OCI-LY1 (cell line): ENCODE data around the gene HCRTR1.

ENCODE experiments used
- H2AFZ ChIP-seq: fragments of 200-600 bp; sonication (generic), shearing (Covaris generic); 2 replicates; pipeline ENCODE4 v1.6.0; 2014; ENCODE audit warnings: antibody characterized with exemption, mild to moderate bottlenecking, low read length
- H3F3A ChIP-seq: fragments of 200-600 bp; sonication (generic), shearing (Covaris generic); 2 replicates; pipeline ENCODE4 v1.6.0; 2014; ENCODE audit warnings: mild to moderate bottlenecking, antibody characterized with exemption, low read length, moderate library complexity; ENCODE audit not compliant: insufficient read depth
- H3K27ac ChIP-seq: fragments of 200-600 bp; sonication (generic); 2 replicates; pipeline ENCODE4 v1.5.1; 2014; ENCODE audit warnings: low read length, mixed run types, mild to moderate bottlenecking, low read depth; ENCODE audit not compliant: poor library complexity, severe bottlenecking
- H3K27me3 ChIP-seq: fragments of 200-600 bp; sonication (generic); 2 replicates; pipeline ENCODE4 v1.6.0; 2014; ENCODE audit warnings: antibody characterized with exemption, mild to moderate bottlenecking, low read length, moderate library complexity; ENCODE audit not compliant: insufficient read depth
- H3K36me3 ChIP-seq: fragments of 200-600 bp; sonication (generic); 2 replicates; pipeline ENCODE4 v1.6.1; 2014; ENCODE audit warnings: mild to moderate bottlenecking, antibody characterized with exemption, low read length, moderate library complexity, mixed read lengths; ENCODE audit not compliant: insufficient read depth
- H3K4me1 ChIP-seq: fragments of 200-600 bp; sonication (generic); 2 replicates; pipeline ENCODE4 v1.5.1; 2014; ENCODE audit warnings: mild to moderate bottlenecking, low read length, moderate library complexity; ENCODE audit not compliant: insufficient read depth, severe bottlenecking
- H3K4me2 ChIP-seq: fragments of 200-600 bp; sonication (generic), shearing (Covaris generic); 2 replicates; pipeline ENCODE4 v1.6.1; 2014; ENCODE audit warnings: low read length
- H3K4me3 ChIP-seq: fragments of 200-600 bp; sonication (generic); 2 replicates; pipeline ENCODE4 v1.5.1; 2014; ENCODE audit warnings: low read length, low read depth, mild to moderate bottlenecking, mixed read lengths; ENCODE audit not compliant: poor library complexity, severe bottlenecking
- H3K79me2 ChIP-seq: fragments of 200-600 bp; shearing (Covaris generic); 2 replicates; pipeline ENCODE4 v1.6.1; 2016; ENCODE audit warnings: mixed run types, low read length, mixed read lengths; ENCODE audit not compliant: insufficient read depth
- H3K9ac ChIP-seq: fragments of 200-600 bp; sonication (generic), shearing (Covaris generic); 2 replicates; pipeline ENCODE4 v1.6.1; 2014; ENCODE audit warnings: mild to moderate bottlenecking, low read length, mixed read lengths
- H3K9me2 ChIP-seq: fragments of 200-600 bp; sonication (generic), shearing (Covaris generic); 2 replicates; pipeline ENCODE4 v1.6.1; 2014; ENCODE audit warnings: low read depth, mild to moderate bottlenecking, low read length, mixed read lengths
- H3K9me3 ChIP-seq: fragments of 200-600 bp; shearing (Covaris generic); 2 replicates; pipeline ENCODE4 v1.6.1; 2014; ENCODE audit warnings: low read length, mixed read lengths
- H4K20me1 ChIP-seq: fragments of 200-600 bp; sonication (generic), shearing (Covaris generic); 2 replicates; pipeline ENCODE4 v1.6.0; 2016; ENCODE audit warnings: mild to moderate bottlenecking, low read length; ENCODE audit not compliant: insufficient read depth
- EZH2 ChIP-seq: fragments of 200-600 bp; sonication (generic), shearing (Covaris generic); IDR thresholded peaks from 2 replicates; pipeline ENCODE4 v1.8.0; 2017; ENCODE audit warnings: borderline replicate concordance, mixed run types, mild to moderate bottlenecking, antibody characterized with exemption, low read length, moderate library complexity, mixed read lengths
- TF ChIP-seq, protein P1 (sequence below): fragments of 200-600 bp; sonication (generic), shearing (Covaris generic); IDR thresholded peaks from 2 replicates; pipeline ENCODE4 v1.5.1; 2017; ENCODE audit warnings: mild to moderate bottlenecking, antibody characterized with exemption, low read length, moderate library complexity, mixed read lengths

The HCRTR1 gene

DNA sequence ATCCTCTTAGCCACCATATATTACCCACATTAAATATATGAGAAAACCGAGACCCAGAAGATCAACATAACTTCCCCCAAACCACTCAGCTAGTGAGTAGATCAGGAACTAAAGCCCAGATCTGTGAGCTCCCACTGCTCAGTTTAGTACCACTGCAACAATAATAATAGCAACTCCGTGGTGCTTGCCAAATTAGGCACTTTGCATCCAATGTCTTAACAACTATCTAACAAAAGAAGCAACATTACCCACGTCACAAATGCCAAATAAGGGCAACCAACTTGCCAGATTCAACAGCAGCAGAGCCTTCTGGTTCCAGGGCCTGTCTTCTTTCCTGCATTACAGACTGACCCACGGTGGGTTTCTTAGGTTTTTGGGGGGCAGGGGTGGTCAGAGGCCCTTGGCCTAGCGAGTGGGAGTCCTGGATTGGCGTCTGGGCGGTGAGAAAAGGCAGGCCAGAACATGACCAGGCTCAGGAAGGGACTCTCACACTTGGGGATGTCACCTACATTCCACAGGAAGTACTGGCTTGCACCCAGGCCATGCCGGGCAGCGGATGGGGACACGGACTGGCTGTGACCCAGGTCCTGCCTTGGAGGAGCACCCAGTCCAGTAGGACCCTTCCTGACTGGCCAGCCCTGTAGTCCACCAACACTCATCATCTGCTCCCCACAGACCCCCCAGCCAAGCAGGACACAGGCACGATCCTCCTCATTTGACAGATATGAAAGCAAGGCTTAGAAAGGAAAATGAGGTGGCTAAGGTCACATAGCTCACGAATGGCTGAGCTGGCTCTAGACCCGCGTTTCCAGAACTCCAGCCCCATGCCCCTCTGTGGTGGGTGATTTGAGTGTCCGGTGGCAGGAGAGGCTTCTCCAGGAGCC lies 4.6 kb downstream of the HCRTR1 start:
- TF ChIP-seq, protein P1, sequence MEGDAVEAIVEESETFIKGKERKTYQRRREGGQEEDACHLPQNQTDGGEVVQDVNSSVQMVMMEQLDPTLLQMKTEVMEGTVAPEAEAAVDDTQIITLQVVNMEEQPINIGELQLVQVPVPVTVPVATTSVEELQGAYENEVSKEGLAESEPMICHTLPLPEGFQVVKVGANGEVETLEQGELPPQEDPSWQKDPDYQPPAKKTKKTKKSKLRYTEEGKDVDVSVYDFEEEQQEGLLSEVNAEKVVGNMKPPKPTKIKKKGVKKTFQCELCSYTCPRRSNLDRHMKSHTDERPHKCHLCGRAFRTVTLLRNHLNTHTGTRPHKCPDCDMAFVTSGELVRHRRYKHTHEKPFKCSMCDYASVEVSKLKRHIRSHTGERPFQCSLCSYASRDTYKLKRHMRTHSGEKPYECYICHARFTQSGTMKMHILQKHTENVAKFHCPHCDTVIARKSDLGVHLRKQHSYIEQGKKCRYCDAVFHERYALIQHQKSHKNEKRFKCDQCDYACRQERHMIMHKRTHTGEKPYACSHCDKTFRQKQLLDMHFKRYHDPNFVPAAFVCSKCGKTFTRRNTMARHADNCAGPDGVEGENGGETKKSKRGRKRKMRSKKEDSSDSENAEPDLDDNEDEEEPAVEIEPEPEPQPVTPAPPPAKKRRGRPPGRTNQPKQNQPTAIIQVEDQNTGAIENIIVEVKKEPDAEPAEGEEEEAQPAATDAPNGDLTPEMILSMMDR, result no peak
- no peak for TF ChIP-seq EZH2

DNA sequence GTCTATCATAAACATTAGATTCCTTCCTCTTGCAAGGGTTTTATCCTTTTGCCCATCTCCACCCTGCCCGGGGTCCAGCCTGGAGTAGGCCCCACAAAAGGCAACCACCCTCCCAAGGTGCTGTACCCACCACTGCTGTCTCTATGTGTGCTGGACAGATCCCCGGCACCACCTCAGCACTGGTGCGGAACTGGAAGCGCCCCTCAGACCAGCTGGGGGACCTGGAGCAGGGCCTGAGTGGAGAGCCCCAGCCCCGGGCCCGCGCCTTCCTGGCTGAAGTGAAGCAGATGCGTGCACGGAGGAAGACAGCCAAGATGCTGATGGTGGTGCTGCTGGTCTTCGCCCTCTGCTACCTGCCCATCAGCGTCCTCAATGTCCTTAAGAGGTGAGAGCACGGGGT lies 5.9 kb downstream of the HCRTR1 start:
- H3K9me2 ChIP-seq, result no peaks in the 10 kb centered on the region
- H3K9ac ChIP-seq, result no peak overlapping the region
- TF ChIP-seq EZH2, result no peak
- TF ChIP-seq, protein P1, result no peak
- H3K27ac ChIP-seq, result no peak overlapping the region
- H3K9me3 ChIP-seq, result no peaks in the 10 kb centered on the region
- H3K4me3 ChIP-seq, result no peak overlapping the region
- no peaks in the 10 kb centered on the region for H3F3A ChIP-seq
- no peaks in the 10 kb centered on the region for H3K79me2 ChIP-seq
- H4K20me1 ChIP-seq, result no peaks in the 10 kb centered on the region
- no peak overlapping the region for H3K4me2 ChIP-seq
- H3K36me3 ChIP-seq, result peaks cover 9% of the 10 kb centered on the region
- peaks cover 3% of the 10 kb centered on the region for H3K4me1 ChIP-seq
- no peak overlapping the region for H2AFZ ChIP-seq
- no peaks in the 10 kb centered on the region; the same call in 1 of the 2 replicates for H3K27me3 ChIP-seq

More for the DNA sequence above, 4.6 kb downstream of the HCRTR1 start:
- H4K20me1 ChIP-seq, result no peaks in the 10 kb centered on the region
- no peak overlapping the region for H3K4me2 ChIP-seq
- H3K9me2 ChIP-seq, result no peaks in the 10 kb centered on the region
- no peaks in the 10 kb centered on the region for H3F3A ChIP-seq
- H3K9me3 ChIP-seq, result no peaks in the 10 kb centered on the region
- H3K4me3 ChIP-seq, result no peak overlapping the region
- H3K36me3 ChIP-seq, result no peaks in the 10 kb centered on the region; the same call in 1 of the 2 replicates
- no peak overlapping the region for H2AFZ ChIP-seq
- no peak overlapping the region for H3K27ac ChIP-seq
- H3K79me2 ChIP-seq, result no peaks in the 10 kb centered on the region
- peaks cover 2% of the 10 kb centered on the region; the same call in 1 of the 2 replicates for H3K27me3 ChIP-seq
- H3K4me1 ChIP-seq, result peaks cover 11% of the 10 kb centered on the region
- H3K9ac ChIP-seq, result no peak overlapping the region

DNA sequence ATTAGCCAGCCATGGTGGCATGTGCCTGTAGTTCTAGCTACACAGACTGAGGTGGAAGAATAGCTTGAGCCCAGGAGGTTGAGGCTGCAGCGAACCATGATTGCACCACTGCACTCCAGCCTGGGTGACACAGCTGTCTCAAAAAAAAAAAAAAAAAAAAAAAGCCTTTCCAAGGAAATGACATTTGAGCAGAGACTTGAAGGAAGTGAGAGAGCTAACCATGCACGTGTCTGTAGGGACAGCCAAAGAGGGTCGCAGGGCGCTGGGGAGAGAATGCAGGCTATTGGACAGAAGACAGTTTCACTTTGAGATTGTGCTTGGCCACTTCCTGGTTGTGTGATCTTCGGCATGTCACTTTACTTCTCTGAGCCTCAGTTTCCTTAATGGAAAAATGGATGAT lies 6.8 kb downstream of the HCRTR1 start:
- no peak overlapping the region for H3K4me2 ChIP-seq
- no peaks in the 10 kb centered on the region for H3F3A ChIP-seq

More for the DNA sequence above, 6.8 kb downstream of the HCRTR1 start:
- H3K79me2 ChIP-seq, result no peaks in the 10 kb centered on the region
- no peak overlapping the region for H3K9ac ChIP-seq
- no peak overlapping the region for H3K4me3 ChIP-seq
- peaks cover 18% of the 10 kb centered on the region for H3K36me3 ChIP-seq
- no peak for TF ChIP-seq EZH2
- TF ChIP-seq, protein P1, result no peak
- no peaks in the 10 kb centered on the region for H3K9me2 ChIP-seq
- no peaks in the 10 kb centered on the region; the same call in 1 of the 2 replicates for H3K27me3 ChIP-seq
- no peak overlapping the region for H3K27ac ChIP-seq
- no peaks in the 10 kb centered on the region for H4K20me1 ChIP-seq
- no peaks in the 10 kb centered on the region for H3K4me1 ChIP-seq
- H2AFZ ChIP-seq, result no peak overlapping the region
- no peaks in the 10 kb centered on the region for H3K9me3 ChIP-seq
